Peyer's patch (tissue), 4 donors: Measurements from ENCODE around the gene FAM50A. TPM values are rescaled to one million over a fixed set of nuclear protein-coding genes. Genes with fewer than 3 reads are reported as not detected.

Source experiments
- DNase-seq, 3 donors: peaks; one replicate each; pipeline ENCODE4 v3.0.0-alpha.2; 2017 to 2019
- H3K27ac ChIP-seq, 4 donors: fragments of 200-600 bp; sonication (generic); one replicate each; pipeline ENCODE4 v1.5.1; 2016 to 2019
- H3K27me3 ChIP-seq, 2 donors: fragments of 200-600 bp; sonication (generic); one replicate each; pipeline ENCODE4 v1.5.1; 2019
- H3K36me3 ChIP-seq, 3 donors: fragments of 200-600 bp; sonication (generic); one replicate each; pipeline ENCODE4 v1.5.1; 2016 to 2019
- H3K4me1 ChIP-seq, 4 donors: fragments of 200-600 bp; sonication (generic); one replicate each; pipeline ENCODE4 v1.5.1; 2016 to 2019
- H3K4me3 ChIP-seq, 4 donors: fragments of 200-600 bp; sonication (generic); 1 replicate in 3 of 4; 2 replicates in 1 of 4; pipeline ENCODE4 v1.5.1; 2016 to 2019; ENCODE audit warnings: mild to moderate bottlenecking in 1 of 4
- H3K9me3 ChIP-seq, 4 donors: fragments of 200-600 bp; sonication (generic); one replicate each; pipeline ENCODE4 v1.5.1; 2016 to 2019; ENCODE audit warnings: mild to moderate bottlenecking in 1 of 4
- POLR2A ChIP-seq, 2 donors: fragments of 450-650 bp; IDR thresholded peaks; one replicate each; pipeline ENCODE4 v1.5.1; 2017; ENCODE audit warnings: antibody characterized with exemption in 2 of 2, mild to moderate bottlenecking in 2 of 2, moderate library complexity in 2 of 2
- total RNA-seq, 4 donors: library from RNA; depleted of rRNA; stranded (reverse); fragments of >200 nt; gene quantifications; one replicate each; pipeline ENCODE4 v1.1.0, GENCODE V29; 2016
- TF ChIP-seq, protein P1 (sequence below), 6 experiments: fragments of 450-650 bp in 4 of 6; fragments of 200-600 bp in 2 of 6; sonication (generic) in 1 of 6; IDR thresholded peaks; one replicate each; pipeline ENCODE4 v1.5.1; 2017 to 2019; ENCODE audit warnings: antibody characterized with exemption in 6 of 6, mild to moderate bottlenecking in 3 of 6, moderate library complexity in 1 of 6

Gene FAM50A
- total RNA-seq, 4 donors from 2014 or later = 35.6 to 212 (median 54.6) TPM

DNA sequence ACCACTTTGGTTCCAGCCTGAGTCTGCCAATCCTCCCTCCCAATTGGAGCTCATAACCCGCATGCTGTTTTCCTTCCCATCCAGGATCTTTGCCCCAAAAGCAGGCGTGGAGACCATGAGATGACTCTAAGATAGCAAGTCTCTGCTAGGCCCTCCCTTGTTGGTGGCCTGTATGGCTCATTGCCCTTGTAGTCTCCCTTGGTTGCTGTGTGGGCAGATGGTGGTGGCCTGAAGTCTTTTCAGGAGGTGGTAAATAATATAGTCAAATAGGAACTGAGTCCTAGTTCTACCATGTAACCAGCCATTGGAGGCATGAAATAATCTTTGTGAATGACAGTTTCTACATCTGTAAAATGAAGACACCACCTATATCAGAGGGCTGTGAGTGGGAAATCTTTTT is 14.2 kb upstream of the FAM50A start:
- no peak for TF ChIP-seq POLR2A (IDR thresholded peaks at IDR 0.05)
- TF ChIP-seq, protein P1, sequence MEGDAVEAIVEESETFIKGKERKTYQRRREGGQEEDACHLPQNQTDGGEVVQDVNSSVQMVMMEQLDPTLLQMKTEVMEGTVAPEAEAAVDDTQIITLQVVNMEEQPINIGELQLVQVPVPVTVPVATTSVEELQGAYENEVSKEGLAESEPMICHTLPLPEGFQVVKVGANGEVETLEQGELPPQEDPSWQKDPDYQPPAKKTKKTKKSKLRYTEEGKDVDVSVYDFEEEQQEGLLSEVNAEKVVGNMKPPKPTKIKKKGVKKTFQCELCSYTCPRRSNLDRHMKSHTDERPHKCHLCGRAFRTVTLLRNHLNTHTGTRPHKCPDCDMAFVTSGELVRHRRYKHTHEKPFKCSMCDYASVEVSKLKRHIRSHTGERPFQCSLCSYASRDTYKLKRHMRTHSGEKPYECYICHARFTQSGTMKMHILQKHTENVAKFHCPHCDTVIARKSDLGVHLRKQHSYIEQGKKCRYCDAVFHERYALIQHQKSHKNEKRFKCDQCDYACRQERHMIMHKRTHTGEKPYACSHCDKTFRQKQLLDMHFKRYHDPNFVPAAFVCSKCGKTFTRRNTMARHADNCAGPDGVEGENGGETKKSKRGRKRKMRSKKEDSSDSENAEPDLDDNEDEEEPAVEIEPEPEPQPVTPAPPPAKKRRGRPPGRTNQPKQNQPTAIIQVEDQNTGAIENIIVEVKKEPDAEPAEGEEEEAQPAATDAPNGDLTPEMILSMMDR (IDR thresholded peaks at IDR 0.05) = no peak
- Histone ChIP-seq H3K27me3 (no peaks in the 10 kb centered on the region), H3K9me3 (no peaks in the 10 kb centered on the region), H3K4me1 (peaks cover 0 to 15% (median 0%) of the 10 kb centered on the region in 4 donors), H3K36me3 (peaks cover 0 to 17% (median 0%) of the 10 kb centered on the region in 3 donors), H3K27ac (peak overlapping the region in 2 of 4 donors; percentile 86 to 88), H3K4me3 (peak overlapping the region in 2 of 4 donors; percentile 78 to 90)
- no peak for DNase-seq

DNA sequence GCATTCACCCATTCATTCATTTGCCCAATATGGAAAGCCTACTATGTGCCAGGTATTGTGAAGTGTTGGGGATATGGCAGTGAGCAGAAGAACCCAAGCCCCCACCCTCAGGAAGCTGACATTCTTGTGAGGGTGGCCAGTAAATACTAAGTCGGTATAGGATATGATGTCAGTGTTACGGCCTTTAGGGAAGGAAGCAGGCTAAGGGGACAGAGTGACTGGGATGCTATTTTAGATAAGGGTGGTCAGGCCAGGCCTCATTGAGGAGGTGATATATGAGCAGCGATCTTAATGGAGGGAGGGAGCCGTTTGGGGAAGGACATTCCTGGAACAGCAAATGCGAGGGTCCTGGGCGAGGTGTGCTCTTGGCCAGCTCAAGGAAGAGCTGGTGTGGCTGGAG is 13.5 kb upstream of the FAM50A start:
- no peaks in the 10 kb centered on the region for H3K9me3 ChIP-seq
- H3K4me1 ChIP-seq = peaks cover 0 to 15% (median 0%) of the 10 kb centered on the region in 4 donors
- no peaks in the 10 kb centered on the region for H3K27me3 ChIP-seq
- peaks cover 0 to 17% (median 0%) of the 10 kb centered on the region in 3 donors for H3K36me3 ChIP-seq
- TF ChIP-seq POLR2A (IDR thresholded peaks at IDR 0.05) = no peak
- TF ChIP-seq, protein P1 (IDR thresholded peaks at IDR 0.05) = no peak
- no peak for DNase-seq
- H3K27ac ChIP-seq = peak overlapping the region in 1 of 4 donors; percentile 30
- H3K4me3 ChIP-seq = no peak overlapping the region

DNA sequence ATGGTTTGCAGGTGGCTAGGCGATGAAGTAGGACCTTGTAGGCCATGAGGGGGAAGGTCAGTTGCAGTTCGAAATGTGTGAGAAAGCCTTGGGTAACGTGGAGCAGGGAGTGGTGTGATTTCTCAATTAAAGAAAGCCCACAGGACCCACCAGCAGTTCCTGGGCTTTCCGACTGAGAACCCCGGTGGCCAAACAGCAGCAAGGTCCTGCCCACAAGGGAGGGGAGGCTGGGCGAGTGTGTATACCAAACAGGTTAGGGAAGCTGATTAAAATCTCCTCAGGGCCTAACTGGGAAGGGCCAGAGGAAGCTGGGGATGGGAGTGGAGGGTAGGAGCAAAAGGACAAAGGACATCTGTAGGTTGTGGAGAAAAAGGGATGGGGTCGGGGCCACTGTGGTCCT is 13.0 kb upstream of the FAM50A start:
- Histone ChIP-seq H3K27ac (peak overlapping the region in 2 of 4 donors; percentile 17 to 30), H3K36me3 (peaks cover 0 to 17% (median 0%) of the 10 kb centered on the region in 3 donors), H3K9me3 (no peaks in the 10 kb centered on the region), H3K4me1 (peaks cover 0 to 15% (median 0%) of the 10 kb centered on the region in 4 donors), H3K27me3 (no peaks in the 10 kb centered on the region), H3K4me3 (no peak overlapping the region)
- TF ChIP-seq, protein P1 (IDR thresholded peaks at IDR 0.05) = no peak
- no peak for TF ChIP-seq POLR2A (IDR thresholded peaks at IDR 0.05)
- no peak for DNase-seq

- no peak for DNase-seq
- Histone ChIP-seq H3K4me1 (peaks cover 0 to 15% (median 0%) of the 10 kb centered on the region in 4 donors), H3K4me3 (no peak overlapping the region)
Measured at GRCh38 chrX:154431341-154431740, 12.6 kb upstream of the FAM50A start.

DNA sequence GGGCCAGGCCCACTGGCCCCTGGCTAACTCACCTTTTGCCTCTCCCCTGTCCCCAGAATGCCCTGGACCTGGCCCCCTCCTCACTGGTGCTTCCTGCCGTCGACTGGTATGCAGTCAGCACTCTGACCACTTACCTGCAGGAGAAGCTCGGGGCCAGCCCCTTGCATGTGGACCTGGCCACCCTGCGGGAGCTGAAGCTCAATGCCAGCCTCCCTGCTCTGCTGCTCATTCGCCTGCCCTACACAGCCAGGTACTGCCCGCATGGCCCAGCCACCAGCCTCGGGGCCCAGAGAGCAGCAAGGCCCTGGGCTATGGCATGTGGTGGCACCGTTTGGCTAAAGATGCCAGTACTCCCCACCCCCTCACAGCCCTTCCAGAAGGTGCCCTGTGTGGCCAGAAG is 11.7 kb upstream of the FAM50A start:
- Histone ChIP-seq H3K4me3 (no peak overlapping the region), H3K36me3 (peaks cover 0 to 17% (median 0%) of the 10 kb centered on the region in 3 donors), H3K9me3 (no peaks in the 10 kb centered on the region), H3K27ac (no peak overlapping the region), H3K27me3 (no peaks in the 10 kb centered on the region), H3K4me1 (peaks cover 0 to 15% (median 0%) of the 10 kb centered on the region in 4 donors)
- no peak for DNase-seq
- TF ChIP-seq POLR2A (IDR thresholded peaks at IDR 0.05) = no peak
- TF ChIP-seq, protein P1 (IDR thresholded peaks at IDR 0.05) = no peak

More at GRCh38 chrX:154431341-154431740, 12.6 kb upstream of the FAM50A start:
- peaks cover 0 to 17% (median 0%) of the 10 kb centered on the region in 3 donors for H3K36me3 ChIP-seq
- peak overlapping the region in 2 of 4 donors; percentile 17 to 30 for H3K27ac ChIP-seq
- TF ChIP-seq POLR2A (IDR thresholded peaks at IDR 0.05) = no peak
- TF ChIP-seq, protein P1 (IDR thresholded peaks at IDR 0.05) = no peak
- no peaks in the 10 kb centered on the region for H3K9me3 ChIP-seq
- H3K27me3 ChIP-seq = no peaks in the 10 kb centered on the region
